GM23338 (cell line): Measurements from ENCODE around the gene CPEB3.

ENCODE experiments used
- EZH2 ChIP-seq: fragments of 200-600 bp; sonication (generic); IDR thresholded peaks from one replicate; pipeline ENCODE4 v1.8.0; 2017; ENCODE audit warnings: antibody characterized with exemption, mild to moderate bottlenecking, low read depth; ENCODE audit not compliant: unreplicated experiment
- POLR2AphosphoS5 ChIP-seq: IDR thresholded peaks from 2 replicates; pipeline ENCODE4 v1.6.1; 2016; ENCODE audit warnings: antibody characterized with exemption, low read depth
- ZNF114 ChIP-seq: fragments of 250-450 bp; sonication (Bioruptor Pico); IDR thresholded peaks from 2 replicates; pipeline ENCODE4 v1.5.0; 2020; ENCODE audit warnings: mild to moderate bottlenecking, moderate library complexity
- TF ChIP-seq, protein P1 (sequence below), 2 experiments: fragments of 200-600 bp in 1 of 2; sonication (generic) in 1 of 2; conservative IDR thresholded peaks; 2 replicates each; pipeline versions ENCODE4 v1.5.1 to v1.6.1; 2016 to 2017; ENCODE audit warnings: antibody characterized with exemption in 2 of 2, low read depth in 2 of 2, mild to moderate bottlenecking in 2 of 2, moderate library complexity in 1 of 2
- TF ChIP-seq, protein P2 (sequence below): IDR thresholded peaks from one replicate; pipeline ENCODE4 v1.6.1; 2018; ENCODE audit warnings: antibody characterized with exemption; ENCODE audit not compliant: unreplicated experiment

DNA sequence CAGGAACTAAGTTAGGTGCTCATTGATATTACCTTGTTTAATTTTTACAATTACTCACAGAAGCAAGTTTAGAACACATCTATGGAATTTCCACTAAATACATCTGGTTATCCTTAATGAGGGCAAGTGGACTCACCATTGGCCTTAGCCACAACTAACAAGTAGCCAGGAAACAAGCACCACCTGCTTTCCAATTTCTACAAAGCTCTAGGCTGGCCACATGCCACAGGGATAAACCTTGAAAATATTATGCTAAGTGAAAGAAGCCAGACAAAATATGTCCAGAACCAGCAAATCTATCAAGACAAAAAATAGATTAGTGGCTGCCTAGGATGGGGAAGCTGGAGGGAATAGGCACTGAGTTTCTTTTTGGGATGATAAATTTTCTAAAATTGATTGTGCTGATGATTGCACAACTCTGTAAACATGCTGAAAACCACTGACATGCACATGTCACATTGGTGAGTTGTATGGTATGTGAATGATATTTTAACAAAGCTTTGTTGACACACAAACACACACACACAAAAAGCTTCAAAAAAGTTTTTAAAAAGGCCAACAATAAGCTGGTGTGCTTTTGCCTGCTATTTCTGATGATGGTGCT lies 179.4 kb downstream of the CPEB3 start:
- TF ChIP-seq EZH2 = no peak
- TF ChIP-seq, protein P1, sequence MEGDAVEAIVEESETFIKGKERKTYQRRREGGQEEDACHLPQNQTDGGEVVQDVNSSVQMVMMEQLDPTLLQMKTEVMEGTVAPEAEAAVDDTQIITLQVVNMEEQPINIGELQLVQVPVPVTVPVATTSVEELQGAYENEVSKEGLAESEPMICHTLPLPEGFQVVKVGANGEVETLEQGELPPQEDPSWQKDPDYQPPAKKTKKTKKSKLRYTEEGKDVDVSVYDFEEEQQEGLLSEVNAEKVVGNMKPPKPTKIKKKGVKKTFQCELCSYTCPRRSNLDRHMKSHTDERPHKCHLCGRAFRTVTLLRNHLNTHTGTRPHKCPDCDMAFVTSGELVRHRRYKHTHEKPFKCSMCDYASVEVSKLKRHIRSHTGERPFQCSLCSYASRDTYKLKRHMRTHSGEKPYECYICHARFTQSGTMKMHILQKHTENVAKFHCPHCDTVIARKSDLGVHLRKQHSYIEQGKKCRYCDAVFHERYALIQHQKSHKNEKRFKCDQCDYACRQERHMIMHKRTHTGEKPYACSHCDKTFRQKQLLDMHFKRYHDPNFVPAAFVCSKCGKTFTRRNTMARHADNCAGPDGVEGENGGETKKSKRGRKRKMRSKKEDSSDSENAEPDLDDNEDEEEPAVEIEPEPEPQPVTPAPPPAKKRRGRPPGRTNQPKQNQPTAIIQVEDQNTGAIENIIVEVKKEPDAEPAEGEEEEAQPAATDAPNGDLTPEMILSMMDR (conservative IDR thresholded peaks at IDR 0.05; ENCODE audit: low read depth in 2 of 2) = no peak
- TF ChIP-seq, protein P2, sequence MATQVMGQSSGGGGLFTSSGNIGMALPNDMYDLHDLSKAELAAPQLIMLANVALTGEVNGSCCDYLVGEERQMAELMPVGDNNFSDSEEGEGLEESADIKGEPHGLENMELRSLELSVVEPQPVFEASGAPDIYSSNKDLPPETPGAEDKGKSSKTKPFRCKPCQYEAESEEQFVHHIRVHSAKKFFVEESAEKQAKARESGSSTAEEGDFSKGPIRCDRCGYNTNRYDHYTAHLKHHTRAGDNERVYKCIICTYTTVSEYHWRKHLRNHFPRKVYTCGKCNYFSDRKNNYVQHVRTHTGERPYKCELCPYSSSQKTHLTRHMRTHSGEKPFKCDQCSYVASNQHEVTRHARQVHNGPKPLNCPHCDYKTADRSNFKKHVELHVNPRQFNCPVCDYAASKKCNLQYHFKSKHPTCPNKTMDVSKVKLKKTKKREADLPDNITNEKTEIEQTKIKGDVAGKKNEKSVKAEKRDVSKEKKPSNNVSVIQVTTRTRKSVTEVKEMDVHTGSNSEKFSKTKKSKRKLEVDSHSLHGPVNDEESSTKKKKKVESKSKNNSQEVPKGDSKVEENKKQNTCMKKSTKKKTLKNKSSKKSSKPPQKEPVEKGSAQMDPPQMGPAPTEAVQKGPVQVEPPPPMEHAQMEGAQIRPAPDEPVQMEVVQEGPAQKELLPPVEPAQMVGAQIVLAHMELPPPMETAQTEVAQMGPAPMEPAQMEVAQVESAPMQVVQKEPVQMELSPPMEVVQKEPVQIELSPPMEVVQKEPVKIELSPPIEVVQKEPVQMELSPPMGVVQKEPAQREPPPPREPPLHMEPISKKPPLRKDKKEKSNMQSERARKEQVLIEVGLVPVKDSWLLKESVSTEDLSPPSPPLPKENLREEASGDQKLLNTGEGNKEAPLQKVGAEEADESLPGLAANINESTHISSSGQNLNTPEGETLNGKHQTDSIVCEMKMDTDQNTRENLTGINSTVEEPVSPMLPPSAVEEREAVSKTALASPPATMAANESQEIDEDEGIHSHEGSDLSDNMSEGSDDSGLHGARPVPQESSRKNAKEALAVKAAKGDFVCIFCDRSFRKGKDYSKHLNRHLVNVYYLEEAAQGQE = no peak
- TF ChIP-seq POLR2AphosphoS5 = no peak
- TF ChIP-seq ZNF114 (CRISPR knock-in tag) = no peak
